ENCODE data around the gene AKAP6. TPM values are rescaled to one million over a fixed set of nuclear protein-coding genes. Genes with fewer than 3 reads are reported as not detected.

AKAP6 gene
- total RNA-seq, 1 experiment from 2014 or later: 1.9 TPM

DNA sequence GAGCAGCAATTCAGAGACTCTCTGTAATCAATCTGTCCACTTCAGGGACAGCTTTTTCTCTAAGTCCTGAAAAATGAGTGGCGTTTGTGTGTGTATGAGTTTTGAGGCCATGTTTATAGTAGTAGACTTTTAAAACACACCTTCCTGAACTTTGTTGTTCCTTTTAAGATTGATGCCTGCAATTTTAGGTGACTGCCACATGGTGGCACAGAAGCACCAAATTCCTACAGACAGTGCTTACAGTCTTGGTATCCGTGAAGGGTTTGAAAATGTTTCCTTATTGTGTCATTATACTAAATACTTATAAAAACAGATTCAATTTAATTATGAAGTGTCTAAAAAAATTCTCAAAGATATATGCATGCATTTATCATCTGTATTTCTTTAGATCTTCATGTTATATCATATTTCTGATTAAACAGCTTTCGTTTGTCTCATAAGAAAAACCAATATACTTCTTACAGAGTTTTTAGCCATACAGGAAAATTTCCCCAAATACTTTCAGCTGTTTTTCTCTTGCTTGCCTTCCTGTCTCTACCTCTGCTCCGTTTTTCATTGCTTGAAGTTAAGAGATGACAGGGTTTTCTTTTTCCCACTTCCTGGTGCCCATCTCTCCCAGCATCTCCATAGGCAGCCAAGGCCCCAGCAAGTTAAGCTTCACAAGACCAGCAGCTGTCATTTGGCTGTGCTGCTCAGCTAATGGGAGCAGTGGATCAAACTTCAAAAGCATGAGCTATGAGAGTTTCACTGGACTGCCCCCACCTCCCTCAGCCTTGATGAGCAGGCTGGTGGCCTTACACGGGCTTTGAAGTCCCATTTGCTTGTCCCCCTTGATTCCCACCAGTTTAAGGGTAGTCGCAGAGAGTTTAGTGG, 259.6 kb downstream of the AKAP6 start:
- Histone ChIP-seq H3K4me2 (ENCODE audit: low read length) (no peak overlapping the region), H4K20me1 (ENCODE audit: insufficient read depth) (no peaks in the 10 kb centered on the region), H3K9ac (ENCODE audit: low read length) (no peak overlapping the region), H3K36me3 (ENCODE audit: control insufficient read depth in 1 of 2, insufficient read depth in 2 of 2, low read length in 2 of 2) (no peaks in the 10 kb centered on the region), H3K9me2 (ENCODE audit: insufficient read depth) (no peaks in the 10 kb centered on the region), H2AFZ (ENCODE audit: low read depth, low read length, poor library complexity, severe bottlenecking) (no peak overlapping the region), H3K9me3 (ENCODE audit: control insufficient read depth in 1 of 2, insufficient read depth in 1 of 2, low read depth in 1 of 2, low read length in 2 of 2) (no peaks in the 10 kb centered on the region), H3K27me3 (ENCODE audit: insufficient read depth, low read length) (peaks cover 25% of the 10 kb centered on the region; the same call in 1 of the 2 replicates), H3K27ac (ENCODE audit: low read depth, low read length) (no peak overlapping the region), H3K79me2 (ENCODE audit: insufficient read depth, low read length) (no peaks in the 10 kb centered on the region), H3K4me1 (ENCODE audit: control insufficient read depth in 1 of 2, insufficient read depth in 2 of 2, low read length in 2 of 2) (no peaks in the 10 kb centered on the region), H3K4me3 (replicated peaks in 1 of 2; ENCODE audit: low read depth in 1 of 2, low read length in 2 of 2) (no peak overlapping the region)
- intact Hi-C loops (cut with micrococcal nuclease): no loop called here
- ATAC-seq (peak; percentile 50; the same call in 1 of the 2 replicates), DNase-seq (ENCODE audit: low read depth, low spot score) (peak; percentile 16)
- RAD21 ChIA-PET (ENCODE audit: low non-redundant PET in 1 of 2, low total read pairs in 2 of 2, uncharacterized antibody in 2 of 2, unreplicated experiment in 2 of 2): interaction anchor here in 1 of 2 experiments (0.6 kb wide), 1 partner anchor 1686 kb away, joined by 3 read pairs; no protein-coding TSS in a partner anchor
- no peak for TF ChIP-seq ELF1 (IDR thresholded peaks at IDR 0.05; ENCODE audit: borderline replicate concordance, low read depth)
- TF ChIP-seq CTCF (IDR thresholded peaks at IDR 0.05 in 2 of 3, conservative IDR thresholded peaks at IDR 0.05 in 1 of 3; ENCODE audit: borderline replicate concordance in 1 of 3, insufficient read depth in 1 of 3, low read depth in 2 of 3, low read length in 2 of 3): peak; percentile 12 to 71 (median 64); a peak in 5 of 6 replicates
- no peak for TF ChIP-seq POLR2A (IDR thresholded peaks at IDR 0.05; ENCODE audit: borderline replicate concordance, extremely low read depth, insufficient read depth, insufficient read length)
- TF ChIP-seq REST (IDR thresholded peaks at IDR 0.05; ENCODE audit: low read depth): no peak
- no peak for TF ChIP-seq SRF (IDR thresholded peaks at IDR 0.05; ENCODE audit: low read depth)
- peak; percentile 52 for TF ChIP-seq RAD21 (IDR thresholded peaks at IDR 0.05; ENCODE audit: low read depth)
- TF ChIP-seq EZH2phosphoT487 (IDR thresholded peaks at IDR 0.05; ENCODE audit: borderline replicate concordance): no peak
- BruUV-seq (replicated peaks): no TSS peak
- POLR2A ChIA-PET: no interaction called here
- CTCF ChIA-PET: no interaction called here
